WTC11 (cell line): ENCODE measurements around the gene IL37. TPM values are rescaled to one million over a fixed set of nuclear protein-coding genes. Genes with fewer than 3 reads are reported as not detected.

Experiments used
- ATAC-seq: fragments of 200-7000 bp; cut with Tn5 transposase; 2 replicates; pipeline ENCODE4 v1.10.0; 2021; ENCODE audit warnings: mild to moderate bottlenecking, moderate library complexity
- CTCF ChIA-PET: fragments of 300-600 bp; sonication (Branson Sonifier 250); formaldehyde crosslinking; loops from one replicate; lab custom pipeline; 2021; ENCODE audit warnings: antibody characterized with exemption; lab: Charles Lee
- POLR2A ChIA-PET: fragments of 350-600 bp; sonication (Branson Sonifier 250); formaldehyde crosslinking; loops from one replicate; lab custom pipeline; 2021; ENCODE audit warnings: antibody characterized with exemption; lab: Charles Lee
- DNase-seq: peaks from one replicate; pipeline ENCODE4 v3.0.0; 2021; ENCODE audit warnings: low spot score
- H3K27ac Mint-ChIP-seq: 2 replicates; pipeline ENCODE4 v1.8.0; 2021; ENCODE audit warnings: mixed read lengths
- H3K27me3 Mint-ChIP-seq: 2 replicates; pipeline ENCODE4 v1.8.0; 2021; ENCODE audit warnings: low read depth, mild to moderate bottlenecking, moderate library complexity, mixed read lengths
- H3K36me3 Mint-ChIP-seq: 2 replicates; pipeline ENCODE4 v1.8.0; 2021; ENCODE audit warnings: mixed read lengths
- H3K4me1 Mint-ChIP-seq: 2 replicates; pipeline ENCODE4 v1.8.0; 2022; ENCODE audit warnings: mixed read lengths
- H3K4me3 Mint-ChIP-seq: 2 replicates; pipeline ENCODE4 v1.8.0; 2021; ENCODE audit warnings: mild to moderate bottlenecking, moderate library complexity, mixed read lengths
- H3K9me3 Mint-ChIP-seq: 2 replicates; pipeline ENCODE4 v1.8.0; 2021; ENCODE audit warnings: mixed read lengths
- AR ChIP-seq: fragments of 250-450 bp; sonication (Bioruptor Pico); IDR thresholded peaks from 2 replicates; pipeline ENCODE4 v1.9.0; 2021; ENCODE audit warnings: mild to moderate bottlenecking
- CREB1 ChIP-seq: sonication (generic); formaldehyde crosslinking; IDR thresholded peaks from 2 replicates; pipeline ENCODE4 v1.8.0; 2023; ENCODE audit warnings: mild to moderate bottlenecking, missing genetic modification reagents
- CREM ChIP-seq: sonication (generic); formaldehyde crosslinking; IDR thresholded peaks from 2 replicates; pipeline ENCODE4 v1.8.1; 2022; ENCODE audit warnings: mild to moderate bottlenecking, missing genetic modification reagents, moderate library complexity
- E2F4 ChIP-seq: sonication (generic); formaldehyde crosslinking; IDR thresholded peaks from 2 replicates; pipeline ENCODE4 v1.8.1; 2022; ENCODE audit warnings: low read depth, mild to moderate bottlenecking, moderate library complexity, missing genetic modification reagents, borderline replicate concordance
- GTF2I ChIP-seq: fragments of 250-450 bp; sonication (Bioruptor Pico); conservative IDR thresholded peaks from 2 replicates; pipeline ENCODE4 v1.4.0; 2021; ENCODE audit warnings: mild to moderate bottlenecking
- HMGXB4 ChIP-seq: sonication (generic); formaldehyde crosslinking; IDR thresholded peaks from 2 replicates; pipeline ENCODE4 v1.8.1; 2023; ENCODE audit warnings: mild to moderate bottlenecking, moderate library complexity, missing genetic modification reagents
- IRF2 ChIP-seq: sonication (generic); formaldehyde crosslinking; IDR thresholded peaks from 2 replicates; pipeline ENCODE4 v1.8.0; 2022; ENCODE audit warnings: low read depth, missing genetic modification reagents, borderline replicate concordance
- JUN ChIP-seq: sonication (generic); formaldehyde crosslinking; IDR thresholded peaks from 2 replicates; pipeline ENCODE4 v1.8.0; 2023; ENCODE audit warnings: mild to moderate bottlenecking, missing genetic modification reagents
- SMAD4 ChIP-seq: sonication (generic); formaldehyde crosslinking; IDR thresholded peaks from 2 replicates; pipeline ENCODE4 v1.8.0; 2022; ENCODE audit warnings: mild to moderate bottlenecking, missing genetic modification reagents
- SP1 ChIP-seq: sonication (generic); formaldehyde crosslinking; conservative IDR thresholded peaks from 2 replicates; pipeline ENCODE4 v1.8.1; 2022; ENCODE audit warnings: missing genetic modification reagents
- ZBTB43 ChIP-seq: sonication (generic); formaldehyde crosslinking; IDR thresholded peaks from 2 replicates; pipeline ENCODE4 v1.8.1; 2023; ENCODE audit warnings: mild to moderate bottlenecking, missing genetic modification reagents
- ZNF317 ChIP-seq: sonication (generic); formaldehyde crosslinking; IDR thresholded peaks from 2 replicates; pipeline ENCODE4 v1.8.1; 2023; ENCODE audit warnings: low read depth, mild to moderate bottlenecking, moderate library complexity, missing genetic modification reagents, borderline replicate concordance
- ZNF396 ChIP-seq: fragments of 250-450 bp; sonication (Bioruptor Pico); IDR thresholded peaks from 2 replicates; pipeline ENCODE4 v1.8.0; 2021; ENCODE audit warnings: mild to moderate bottlenecking, moderate library complexity, borderline replicate concordance
- ZSCAN18 ChIP-seq: fragments of 250-450 bp; sonication (Bioruptor Pico); IDR thresholded peaks from 2 replicates; pipeline ENCODE4 v2.1.2; 2022; ENCODE audit warnings: mild to moderate bottlenecking, moderate library complexity
- total RNA-seq: library from RNA; stranded (reverse); gene quantifications from 3 replicates; pipeline ENCODE4 v1.2.3, GENCODE V29; 2021
- TF ChIP-seq, protein P1 (sequence below): sonication (generic); formaldehyde crosslinking; IDR thresholded peaks from 2 replicates; pipeline ENCODE4 v1.8.1; 2023; ENCODE audit warnings: mild to moderate bottlenecking, missing genetic modification reagents, borderline replicate concordance
- TF ChIP-seq, protein P2 (sequence below): sonication (generic); formaldehyde crosslinking; IDR thresholded peaks from 2 replicates; pipeline ENCODE4 v1.8.0; 2022; ENCODE audit warnings: mild to moderate bottlenecking, missing genetic modification reagents

Gene IL37
- total RNA-seq, 1 experiment from 2014 or later, result 0.48 TPM

- Mint-ChIP-seq H3K27ac (no peak overlapping the region), H3K9me3 (no peaks in the 10 kb centered on the region), H3K27me3 (no peaks in the 10 kb centered on the region; the same call in 1 of the 2 replicates), H3K4me1 (peaks cover 9% of the 10 kb centered on the region), H3K4me3 (no peak overlapping the region), H3K36me3 (no peaks in the 10 kb centered on the region)
- ChIA-PET CTCF (interaction anchor here (0.7 to 1.3 kb wide), 2 partner anchors 73 to 131 kb away, joined by 3 read pairs; no protein-coding TSS in a partner anchor), POLR2A (no interaction called here)
- ATAC-seq (no peak), DNase-seq (no peak)
- TF ChIP-seq GTF2I (CRISPR knock-in tag) (no peak), ZNF317 (no peak), SMAD4 (CRISPR knock-in tag) (no peak), SP1 (CRISPR knock-in tag) (no peak), HMGXB4 (CRISPR knock-in tag) (no peak), ZSCAN18 (CRISPR knock-in tag) (no peak), IRF2 (CRISPR knock-in tag) (no peak), E2F4 (CRISPR knock-in tag) (no peak), CREB1 (CRISPR knock-in tag) (no peak), CREM (CRISPR knock-in tag) (no peak), ZBTB43 (no peak), ZNF396 (CRISPR knock-in tag) (no peak), AR (CRISPR knock-in tag) (no peak), JUN (CRISPR knock-in tag) (no peak)
- TF ChIP-seq, protein P1, sequence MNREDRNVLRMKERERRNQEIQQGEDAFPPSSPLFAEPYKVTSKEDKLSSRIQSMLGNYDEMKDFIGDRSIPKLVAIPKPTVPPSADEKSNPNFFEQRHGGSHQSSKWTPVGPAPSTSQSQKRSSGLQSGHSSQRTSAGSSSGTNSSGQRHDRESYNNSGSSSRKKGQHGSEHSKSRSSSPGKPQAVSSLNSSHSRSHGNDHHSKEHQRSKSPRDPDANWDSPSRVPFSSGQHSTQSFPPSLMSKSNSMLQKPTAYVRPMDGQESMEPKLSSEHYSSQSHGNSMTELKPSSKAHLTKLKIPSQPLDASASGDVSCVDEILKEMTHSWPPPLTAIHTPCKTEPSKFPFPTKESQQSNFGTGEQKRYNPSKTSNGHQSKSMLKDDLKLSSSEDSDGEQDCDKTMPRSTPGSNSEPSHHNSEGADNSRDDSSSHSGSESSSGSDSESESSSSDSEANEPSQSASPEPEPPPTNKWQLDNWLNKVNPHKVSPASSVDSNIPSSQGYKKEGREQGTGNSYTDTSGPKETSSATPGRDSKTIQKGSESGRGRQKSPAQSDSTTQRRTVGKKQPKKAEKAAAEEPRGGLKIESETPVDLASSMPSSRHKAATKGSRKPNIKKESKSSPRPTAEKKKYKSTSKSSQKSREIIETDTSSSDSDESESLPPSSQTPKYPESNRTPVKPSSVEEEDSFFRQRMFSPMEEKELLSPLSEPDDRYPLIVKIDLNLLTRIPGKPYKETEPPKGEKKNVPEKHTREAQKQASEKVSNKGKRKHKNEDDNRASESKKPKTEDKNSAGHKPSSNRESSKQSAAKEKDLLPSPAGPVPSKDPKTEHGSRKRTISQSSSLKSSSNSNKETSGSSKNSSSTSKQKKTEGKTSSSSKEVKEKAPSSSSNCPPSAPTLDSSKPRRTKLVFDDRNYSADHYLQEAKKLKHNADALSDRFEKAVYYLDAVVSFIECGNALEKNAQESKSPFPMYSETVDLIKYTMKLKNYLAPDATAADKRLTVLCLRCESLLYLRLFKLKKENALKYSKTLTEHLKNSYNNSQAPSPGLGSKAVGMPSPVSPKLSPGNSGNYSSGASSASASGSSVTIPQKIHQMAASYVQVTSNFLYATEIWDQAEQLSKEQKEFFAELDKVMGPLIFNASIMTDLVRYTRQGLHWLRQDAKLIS (CRISPR knock-in tag), result no peak
- TF ChIP-seq, protein P2, sequence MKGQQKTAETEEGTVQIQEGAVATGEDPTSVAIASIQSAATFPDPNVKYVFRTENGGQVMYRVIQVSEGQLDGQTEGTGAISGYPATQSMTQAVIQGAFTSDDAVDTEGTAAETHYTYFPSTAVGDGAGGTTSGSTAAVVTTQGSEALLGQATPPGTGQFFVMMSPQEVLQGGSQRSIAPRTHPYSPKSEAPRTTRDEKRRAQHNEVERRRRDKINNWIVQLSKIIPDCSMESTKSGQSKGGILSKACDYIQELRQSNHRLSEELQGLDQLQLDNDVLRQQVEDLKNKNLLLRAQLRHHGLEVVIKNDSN, result no peak
These were observed 30.3 kb upstream of the IL37 start for GRCh38 chr2:112880696-112881095.
